HEK293T (cell line): ENCODE results near the gene C22orf39.
A peak's percentile ranks its signal among the peaks of the same experiment; 100 is the strongest.

ENCODE experiments used
- CTCF ChIA-PET: fragments of 350-600 bp; formaldehyde crosslinking; extraction: SDS; loops from one replicate; lab custom pipeline; 2021; ENCODE audit warnings: antibody characterized with exemption, inconsistent platforms; lab: Yijun Ruan, JAX
- POLR2A ChIA-PET: fragments of 350-600 bp; formaldehyde crosslinking; extraction: SDS; loops from one replicate; lab custom pipeline; 2020; ENCODE audit warnings: antibody characterized with exemption, inconsistent platforms; lab: Yijun Ruan, JAX
- DNase-seq: peaks from one replicate; pipeline ENCODE4 v3.0.0; 2012; ENCODE audit warnings: mixed read lengths; ENCODE audit errors: extremely low spot score
- ARNT ChIP-seq: fragments of 450-650 bp; IDR thresholded peaks from 2 replicates; pipeline ENCODE4 v1.6.1; 2017; ENCODE audit warnings: mild to moderate bottlenecking
- BHLHE40 ChIP-seq: fragments of 450-650 bp; IDR thresholded peaks from 2 replicates; pipeline ENCODE4 v1.6.1; 2016; ENCODE audit warnings: mild to moderate bottlenecking, moderate library complexity, borderline replicate concordance
- CTBP1 ChIP-seq: fragments of 450-650 bp; IDR thresholded peaks from 2 replicates; pipeline ENCODE4 v1.6.1; 2016; ENCODE audit warnings: borderline replicate concordance
- ELF4 ChIP-seq: fragments of 450-650 bp; IDR thresholded peaks from 2 replicates; pipeline ENCODE4 v1.6.1; 2017; ENCODE audit warnings: antibody characterized with exemption
- FOXA1 ChIP-seq: fragments of 450-650 bp; IDR thresholded peaks from 2 replicates; pipeline ENCODE4 v1.6.1; 2016; ENCODE audit warnings: mild to moderate bottlenecking
- FOXK2 ChIP-seq: fragments of 450-650 bp; IDR thresholded peaks from 2 replicates; pipeline ENCODE4 v1.6.1; 2016; ENCODE audit warnings: mild to moderate bottlenecking
- FOXM1 ChIP-seq: fragments of 450-650 bp; IDR thresholded peaks from 2 replicates; pipeline ENCODE4 v1.6.1; 2017; ENCODE audit warnings: mild to moderate bottlenecking, borderline replicate concordance
- HDGF ChIP-seq: fragments of 450-650 bp; IDR thresholded peaks from 2 replicates; pipeline ENCODE4 v1.6.1; 2017; ENCODE audit warnings: antibody characterized with exemption, borderline replicate concordance
- L3MBTL2 ChIP-seq: fragments of 450-650 bp; conservative IDR thresholded peaks from 2 replicates; pipeline ENCODE4 v1.6.1; 2016; ENCODE audit warnings: mild to moderate bottlenecking
- LEF1 ChIP-seq: fragments of 450-650 bp; IDR thresholded peaks from 2 replicates; pipeline ENCODE4 v1.6.1; 2017; ENCODE audit warnings: mild to moderate bottlenecking, borderline replicate concordance
- NFRKB ChIP-seq: fragments of 450-650 bp; IDR thresholded peaks from 2 replicates; pipeline ENCODE4 v1.6.1; 2016; ENCODE audit warnings: mild to moderate bottlenecking, moderate library complexity
- PKNOX1 ChIP-seq: fragments of 450-650 bp; IDR thresholded peaks from 2 replicates; pipeline ENCODE4 v1.6.1; 2016
- SP1 ChIP-seq: fragments of 450-650 bp; IDR thresholded peaks from 2 replicates; pipeline ENCODE4 v1.6.1; 2017
- SUZ12 ChIP-seq: fragments of 450-650 bp; IDR thresholded peaks from 2 replicates; pipeline ENCODE4 v1.6.1; 2016; ENCODE audit warnings: mild to moderate bottlenecking
- TARDBP ChIP-seq: fragments of 450-650 bp; IDR thresholded peaks from 2 replicates; pipeline ENCODE4 v1.6.1; 2016
- ZNF384 ChIP-seq: fragments of 450-650 bp; IDR thresholded peaks from 2 replicates; pipeline ENCODE4 v1.6.1; 2016

C22orf39 gene

DNA sequence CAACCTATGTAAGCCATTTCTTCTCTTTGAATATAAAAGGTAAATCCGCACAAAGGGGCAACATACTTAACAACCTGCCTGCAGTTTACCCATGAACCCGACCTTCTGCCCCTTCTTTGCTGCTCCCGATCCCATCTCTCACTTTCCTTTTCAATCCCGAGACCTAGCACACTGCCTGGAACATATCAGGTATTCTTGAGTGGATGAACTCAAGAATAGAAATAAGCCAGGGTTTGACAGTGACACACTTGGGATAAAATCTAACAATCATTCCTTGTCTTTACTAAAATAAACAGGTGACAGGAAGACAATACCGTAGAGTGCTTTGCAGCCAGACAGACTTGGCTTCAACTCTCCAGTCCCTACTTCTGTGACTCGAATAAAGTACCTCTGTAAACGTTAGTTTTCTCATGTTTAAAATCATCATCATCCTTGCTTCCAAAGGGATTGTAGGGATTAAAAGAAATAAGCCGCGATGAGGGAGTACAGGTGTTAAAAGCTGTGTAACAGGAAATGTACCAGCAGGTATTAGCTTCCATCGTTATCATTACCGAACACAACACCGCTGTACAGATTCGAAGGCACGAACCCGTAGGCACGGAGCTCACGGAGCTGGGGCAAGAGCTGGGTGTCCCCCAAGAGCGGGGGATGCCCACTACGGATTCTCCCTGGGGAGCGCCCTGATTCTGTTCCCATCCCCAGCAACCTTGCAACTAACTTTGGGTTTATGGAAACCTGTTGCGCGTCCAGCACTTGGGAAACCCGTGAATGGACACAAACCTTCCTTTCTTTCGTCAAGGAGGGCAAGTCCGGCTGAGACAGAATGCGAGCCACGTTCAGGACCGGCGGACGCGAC lies 30.8 kb upstream of the C22orf39 start:
- ChIA-PET POLR2A (interaction anchor here (0.7 to 2.8 kb wide), 9 partner anchors 11 to 572 kb away, joined by 3 to 14 read pairs (median 3); partner anchors contain the start of genes DGCR6, MRPL40 and SLC25A1), CTCF (interaction anchor here (0.6 to 1.3 kb wide), 6 partner anchors 14 to 347 kb away, joined by 3 to 9 read pairs (median 4); no protein-coding TSS in a partner anchor)
- no peak for DNase-seq
- TF ChIP-seq HDGF (no peak), SUZ12 (no peak), L3MBTL2 (0 out of 2 replicates have a peak, but pooled peaks have one; percentile 13), SP1 (no peak), FOXA1 (no peak), ZNF384 (no peak), CTBP1 (no peak)

- no peak for TF ChIP-seq ZNF384
- peak; percentile 71 for TF ChIP-seq PKNOX1
- ChIA-PET CTCF (interaction anchor here (0.7 to 1.3 kb wide), 5 partner anchors 14 to 348 kb away, joined by 3 to 9 read pairs (median 4); no protein-coding TSS in a partner anchor), POLR2A (interaction anchor here (0.7 to 1.3 kb wide), 6 partner anchors 14 to 299 kb away, joined by 3 to 4 read pairs (median 3); partner anchors contain the start of genes MRPL40 and SLC25A1)
- no peak for DNase-seq
These were observed 30.0 kb upstream of the C22orf39 start for GRCh38 chr22:19477321-19478044.

DNA sequence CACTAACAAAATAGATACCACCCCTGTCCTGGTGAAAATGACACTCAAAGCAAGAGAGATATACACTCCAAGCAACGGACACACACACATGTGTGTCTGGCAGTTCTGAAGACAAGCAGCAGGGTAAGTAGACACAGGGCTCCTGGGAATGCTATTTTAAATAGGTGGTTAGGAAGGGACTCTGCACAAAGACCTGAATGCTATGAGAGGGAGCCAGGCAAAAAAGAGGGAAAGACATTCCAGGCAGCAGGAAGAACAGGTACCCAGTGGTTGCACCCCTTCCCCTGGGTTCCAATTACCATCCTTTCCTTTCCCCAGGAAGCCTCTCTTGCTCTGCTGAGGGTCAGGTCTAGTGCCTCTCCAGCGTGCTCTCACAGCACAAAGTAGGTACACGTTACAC lies 28.5 kb upstream of the C22orf39 start:
- CTCF ChIA-PET = no interaction called here
- DNase-seq = no peak
- TF ChIP-seq TARDBP = no peak
- TF ChIP-seq L3MBTL2 = no peak
- no peak for TF ChIP-seq ZNF384
- no peak for TF ChIP-seq FOXK2
- no peak for TF ChIP-seq ELF4
- no peak for TF ChIP-seq BHLHE40
- TF ChIP-seq HDGF = no peak
- no peak for TF ChIP-seq CTBP1
- no peak for TF ChIP-seq SUZ12
- TF ChIP-seq LEF1 = no peak
- TF ChIP-seq PKNOX1 = no peak
- no peak for TF ChIP-seq FOXM1
- no peak for TF ChIP-seq FOXA1
- no peak for TF ChIP-seq NFRKB
- TF ChIP-seq ARNT = no peak
- no peak for TF ChIP-seq SP1
- POLR2A ChIA-PET = no interaction called here

DNA sequence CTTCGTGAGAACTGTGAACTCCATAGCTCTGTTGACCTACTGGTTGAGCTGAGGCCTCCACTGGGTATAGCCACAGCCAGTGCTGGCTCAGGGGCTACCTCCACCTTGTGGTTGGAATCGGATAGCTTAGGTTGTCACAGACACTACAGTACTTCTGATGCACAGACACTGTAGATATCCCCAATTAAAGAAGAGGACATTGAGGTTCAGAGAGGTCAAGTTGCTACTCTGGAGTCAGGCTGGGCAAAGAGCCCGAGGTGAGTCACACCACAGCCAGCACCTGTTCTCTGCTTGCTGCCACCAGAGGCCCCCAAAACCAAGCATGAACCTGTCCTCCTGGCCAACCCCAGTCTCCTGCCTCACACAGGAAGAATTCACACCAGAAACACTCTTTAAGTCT lies 26.1 kb upstream of the C22orf39 start:
- DNase-seq = no peak
- no peak for TF ChIP-seq ELF4
- TF ChIP-seq FOXM1 = no peak
- no peak for TF ChIP-seq NFRKB
- POLR2A ChIA-PET = interaction anchor here (1.3 kb wide), 1 partner anchor 9 kb away, joined by 3 read pairs; no protein-coding TSS in a partner anchor
- CTCF ChIA-PET = interaction anchor here (1.2 kb wide), 1 partner anchor 156 kb away, joined by 3 read pairs; no protein-coding TSS in a partner anchor

DNA sequence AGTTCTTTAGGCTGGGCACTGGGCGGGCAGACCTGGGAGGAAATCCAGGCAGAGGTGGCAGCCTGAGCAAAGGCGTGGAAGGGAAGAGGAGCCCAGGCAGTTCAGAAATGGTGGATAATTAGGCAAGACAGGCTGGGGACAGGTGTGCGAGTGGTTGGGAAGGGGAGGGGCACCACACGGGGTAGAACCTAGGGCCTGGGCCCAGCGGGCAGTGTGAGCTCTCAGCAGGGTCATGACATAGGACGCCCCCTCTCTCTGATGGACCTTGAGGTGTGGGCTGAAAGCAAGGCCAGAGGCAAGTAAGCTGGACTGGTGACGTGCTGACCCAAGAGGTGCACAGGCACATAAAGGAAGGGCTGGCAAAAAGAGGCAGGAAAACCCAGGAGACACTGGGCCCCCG lies 24.7 kb upstream of the C22orf39 start:
- ChIA-PET CTCF (interaction anchor here (0.6 kb wide), 1 partner anchor 38 kb away, joined by 6 read pairs; no protein-coding TSS in a partner anchor), POLR2A (interaction anchor here (1.0 to 1.8 kb wide), 3 partner anchors 8 to 24 kb away, joined by 3 to 4 read pairs (median 4); partner anchors contain the start of gene C22orf39)
- no peak for TF ChIP-seq CTBP1
- no peak for TF ChIP-seq HDGF
- TF ChIP-seq TARDBP = no peak
- DNase-seq = no peak

DNA sequence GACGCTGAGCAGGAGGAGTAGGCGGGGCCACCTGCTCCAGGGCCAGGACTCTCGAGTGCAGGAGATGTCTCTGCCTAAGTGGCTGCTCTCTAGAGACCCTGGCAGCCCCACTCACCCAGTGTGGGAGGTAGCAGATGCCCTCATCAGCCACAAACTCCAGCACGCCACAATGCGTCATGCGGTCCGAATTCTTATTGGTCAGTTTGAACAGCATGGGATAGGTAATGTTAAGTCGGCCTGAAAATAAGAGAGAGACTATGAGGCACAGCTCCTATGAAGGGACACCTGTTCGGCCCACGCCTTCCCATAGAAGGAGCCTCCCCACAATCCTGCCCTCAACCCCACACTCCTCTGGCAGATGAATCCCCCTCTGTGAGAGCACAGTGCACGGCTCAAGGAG lies 24.1 kb upstream of the C22orf39 start:
- CTCF ChIA-PET = interaction anchor here (0.6 kb wide), 1 partner anchor 38 kb away, joined by 6 read pairs; no protein-coding TSS in a partner anchor
- no peak for TF ChIP-seq PKNOX1
- no peak for TF ChIP-seq L3MBTL2
- no peak for TF ChIP-seq TARDBP
- no peak for TF ChIP-seq SP1
- TF ChIP-seq FOXM1 = no peak
- TF ChIP-seq LEF1 = no peak
- TF ChIP-seq BHLHE40 = no peak
- POLR2A ChIA-PET = interaction anchor here (1.8 kb wide), 1 partner anchor 8 kb away, joined by 4 read pairs; no protein-coding TSS in a partner anchor
- DNase-seq = no peak
